Tibial nerve (tissue), 4 donors: ENCODE data around the gene TMTC3. TPM values are rescaled to one million over a fixed set of nuclear protein-coding genes. Genes with fewer than 3 reads are reported as not detected.

ENCODE experiments used
- DNase-seq, 2 donors: peaks; one replicate each; pipeline ENCODE4 v3.0.0-alpha.2; 2019; ENCODE audit warnings: low spot score in 2 of 2
- H3K27ac ChIP-seq, 4 donors: fragments of 200-600 bp; sonication (generic) in 3 of 4; one replicate each; pipeline ENCODE4 v1.5.1; 2017 to 2019; ENCODE audit warnings: mild to moderate bottlenecking in 1 of 4
- H3K27me3 ChIP-seq, 2 donors: fragments of 200-600 bp; sonication (generic) in 1 of 2; one replicate each; pipeline versions ENCODE4 v1.5.1 to v1.6.0; 2017 to 2019
- H3K36me3 ChIP-seq, 3 donors: fragments of 200-600 bp; sonication (generic); one replicate each; pipeline ENCODE4 v1.5.1; 2018 to 2019
- H3K4me1 ChIP-seq, 4 donors: fragments of 200-600 bp; sonication (generic) in 3 of 4; one replicate each; pipeline ENCODE4 v1.5.1; 2017 to 2019
- H3K4me3 ChIP-seq, 4 donors: fragments of 200-600 bp; sonication (generic) in 3 of 4; one replicate each; pipeline ENCODE4 v1.5.1; 2017 to 2019; ENCODE audit warnings: mild to moderate bottlenecking in 1 of 4, moderate library complexity in 1 of 4
- H3K9me3 ChIP-seq, 4 donors: fragments of 200-600 bp; sonication (generic) in 3 of 4; one replicate each; pipeline ENCODE4 v1.5.1; 2017 to 2019
- CTCF ChIP-seq, 5 experiments: fragments of 200-600 bp in 3 of 5; fragments of 450-650 bp in 2 of 5; sonication (generic) in 3 of 5; IDR thresholded peaks; one replicate each; pipeline ENCODE4 v1.5.1; 2016 to 2019; ENCODE audit warnings: antibody characterized with exemption in 5 of 5, mild to moderate bottlenecking in 3 of 5, moderate library complexity in 2 of 5
- EP300 ChIP-seq, 2 donors: sonication (generic); formaldehyde crosslinking; IDR thresholded peaks; one replicate each; pipeline ENCODE4 v1.6.1; 2017; ENCODE audit warnings: antibody characterized with exemption in 2 of 2, mild to moderate bottlenecking in 1 of 2
- POLR2A ChIP-seq, 2 donors: fragments of 450-650 bp; IDR thresholded peaks; one replicate each; pipeline ENCODE4 v1.6.1; 2017; ENCODE audit warnings: antibody characterized with exemption in 2 of 2, mild to moderate bottlenecking in 2 of 2, moderate library complexity in 2 of 2
- WGBS, 2 donors: methylation state at CpG; one replicate each; pipeline ENCODE4 v1.1.5; 2018; 5-methylcytosine and 5-hydroxymethylcytosine counted together
- total RNA-seq, 4 donors: library from RNA; depleted of rRNA; stranded (reverse); fragments of >200 nt; gene quantifications; one replicate each; pipeline ENCODE4 v1.1.0, GENCODE V29; 2016

The TMTC3 gene
- total RNA-seq, 4 donors from 2014 or later = 21.6 to 36.7 (median 26.4) TPM

GRCh38 chr12:88219861-88220260 lies 77.8 kb downstream of the TMTC3 start:
- Histone ChIP-seq H3K4me1 (no peaks in the 10 kb centered on the region), H3K9me3 (peaks cover 0 to 60% (median 6%) of the 10 kb centered on the region in 4 donors), H3K4me3 (no peak overlapping the region), H3K36me3 (no peaks in the 10 kb centered on the region), H3K27ac (no peak overlapping the region), H3K27me3 (no peaks in the 10 kb centered on the region)
- no peak for TF ChIP-seq EP300 (IDR thresholded peaks at IDR 0.05)
- no peak for TF ChIP-seq CTCF (IDR thresholded peaks at IDR 0.05)
- TF ChIP-seq POLR2A (IDR thresholded peaks at IDR 0.05) = no peak
- no peak for DNase-seq

GRCh38 chr12:88223519-88223918 lies 81.4 kb downstream of the TMTC3 start:
- H3K27me3 ChIP-seq = no peaks in the 10 kb centered on the region
- peaks cover 0 to 54% (median 6%) of the 10 kb centered on the region in 4 donors for H3K9me3 ChIP-seq
- DNase-seq = no peak
- H3K4me3 ChIP-seq = no peak overlapping the region
- H3K36me3 ChIP-seq = no peaks in the 10 kb centered on the region
- TF ChIP-seq EP300 (IDR thresholded peaks at IDR 0.05) = no peak
- TF ChIP-seq CTCF (IDR thresholded peaks at IDR 0.05) = no peak
- TF ChIP-seq POLR2A (IDR thresholded peaks at IDR 0.05) = no peak
- no peak overlapping the region for H3K27ac ChIP-seq
- H3K4me1 ChIP-seq = no peaks in the 10 kb centered on the region

GRCh38 chr12:88225776-88226175 lies 83.7 kb downstream of the TMTC3 start:
- TF ChIP-seq POLR2A (IDR thresholded peaks at IDR 0.05) (no peak), EP300 (IDR thresholded peaks at IDR 0.05) (no peak), CTCF (IDR thresholded peaks at IDR 0.05) (no peak)
- Histone ChIP-seq H3K4me3 (no peak overlapping the region), H3K27ac (no peak overlapping the region), H3K27me3 (no peaks in the 10 kb centered on the region), H3K4me1 (no peaks in the 10 kb centered on the region), H3K9me3 (peaks cover 0 to 32% (median under 1%) of the 10 kb centered on the region in 4 donors), H3K36me3 (no peaks in the 10 kb centered on the region)
- DNase-seq = no peak

GRCh38 chr12:88227263-88227662 lies 85.2 kb downstream of the TMTC3 start:
- Histone ChIP-seq H3K4me1 (no peaks in the 10 kb centered on the region), H3K4me3 (no peak overlapping the region), H3K27ac (no peak overlapping the region), H3K9me3 (peaks cover 0 to 17% (median 0%) of the 10 kb centered on the region in 4 donors), H3K27me3 (no peaks in the 10 kb centered on the region), H3K36me3 (no peaks in the 10 kb centered on the region)
- DNase-seq = no peak
- 62 to 73% methylated on average over 7 of the region's 7 CpGs for WGBS, 2 donors
- TF ChIP-seq POLR2A (IDR thresholded peaks at IDR 0.05) (no peak), EP300 (IDR thresholded peaks at IDR 0.05) (no peak), CTCF (IDR thresholded peaks at IDR 0.05) (no peak)

GRCh38 chr12:88227871-88228270 lies 85.8 kb downstream of the TMTC3 start:
- H3K27ac ChIP-seq = no peak overlapping the region
- no peaks in the 10 kb centered on the region for H3K36me3 ChIP-seq
- H3K4me1 ChIP-seq = no peaks in the 10 kb centered on the region
- no peak overlapping the region for H3K4me3 ChIP-seq
- no peak for DNase-seq
- WGBS, 2 donors = 92 to 93% methylated on average over 12 of the region's 12 CpGs
- TF ChIP-seq POLR2A (IDR thresholded peaks at IDR 0.05) = no peak
- no peak for TF ChIP-seq CTCF (IDR thresholded peaks at IDR 0.05)
- no peak for TF ChIP-seq EP300 (IDR thresholded peaks at IDR 0.05)
- peaks cover 0 to 11% (median 0%) of the 10 kb centered on the region in 4 donors for H3K9me3 ChIP-seq
- no peaks in the 10 kb centered on the region for H3K27me3 ChIP-seq
